Measurements from ENCODE around the gene PTGFR.

Gene PTGFR

DNA sequence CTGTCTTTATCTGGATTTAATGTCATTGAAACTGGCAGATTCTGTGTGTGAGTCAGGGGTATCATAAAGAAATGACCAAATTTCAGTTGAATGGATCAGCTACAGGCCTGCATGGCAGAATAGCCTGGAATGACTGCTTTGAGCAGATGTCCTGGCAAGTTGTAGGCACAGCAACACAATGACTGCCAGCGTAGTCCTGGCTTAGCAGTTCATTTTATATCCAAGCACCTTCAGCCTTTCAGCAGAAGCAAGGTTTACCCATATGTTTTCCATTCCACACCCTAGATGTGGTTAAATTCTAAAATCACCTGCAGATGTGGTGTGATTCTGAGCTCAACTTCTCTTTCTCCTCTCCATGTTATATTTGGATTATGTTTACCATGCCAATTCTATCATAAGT lies 22.3 kb upstream of the PTGFR start:
- Histone ChIP-seq H3K36me3 (replicated peaks) (no peaks in the 10 kb centered on the region), H3K27me3 (replicated peaks) (no peaks in the 10 kb centered on the region), H3K4me3 (ENCODE audit: low read depth, low read length) (no peak overlapping the region), H3K27ac (no peak overlapping the region)
- in situ Hi-C loops (cut with HindIII; ENCODE audit: low pct_ligation_motif_present, low sequenced_read_pairs), result no loop called here
- TF ChIP-seq, protein P1, sequence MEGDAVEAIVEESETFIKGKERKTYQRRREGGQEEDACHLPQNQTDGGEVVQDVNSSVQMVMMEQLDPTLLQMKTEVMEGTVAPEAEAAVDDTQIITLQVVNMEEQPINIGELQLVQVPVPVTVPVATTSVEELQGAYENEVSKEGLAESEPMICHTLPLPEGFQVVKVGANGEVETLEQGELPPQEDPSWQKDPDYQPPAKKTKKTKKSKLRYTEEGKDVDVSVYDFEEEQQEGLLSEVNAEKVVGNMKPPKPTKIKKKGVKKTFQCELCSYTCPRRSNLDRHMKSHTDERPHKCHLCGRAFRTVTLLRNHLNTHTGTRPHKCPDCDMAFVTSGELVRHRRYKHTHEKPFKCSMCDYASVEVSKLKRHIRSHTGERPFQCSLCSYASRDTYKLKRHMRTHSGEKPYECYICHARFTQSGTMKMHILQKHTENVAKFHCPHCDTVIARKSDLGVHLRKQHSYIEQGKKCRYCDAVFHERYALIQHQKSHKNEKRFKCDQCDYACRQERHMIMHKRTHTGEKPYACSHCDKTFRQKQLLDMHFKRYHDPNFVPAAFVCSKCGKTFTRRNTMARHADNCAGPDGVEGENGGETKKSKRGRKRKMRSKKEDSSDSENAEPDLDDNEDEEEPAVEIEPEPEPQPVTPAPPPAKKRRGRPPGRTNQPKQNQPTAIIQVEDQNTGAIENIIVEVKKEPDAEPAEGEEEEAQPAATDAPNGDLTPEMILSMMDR (IDR thresholded peaks at IDR 0.05; ENCODE audit: low read depth, low read length, missing control alignments), result no peak
- DNase-seq, result no peak

- TF ChIP-seq, protein P1 (IDR thresholded peaks at IDR 0.05; ENCODE audit: low read depth, low read length, missing control alignments), result no peak
- H3K36me3 ChIP-seq (replicated peaks), result no peaks in the 10 kb centered on the region
- no peak overlapping the region for H3K4me3 ChIP-seq (ENCODE audit: low read depth, low read length)
- H3K27ac ChIP-seq, result no peak overlapping the region
- no peaks in the 10 kb centered on the region for H3K27me3 ChIP-seq (replicated peaks)
- no peak for DNase-seq
- in situ Hi-C loops (cut with HindIII; ENCODE audit: low pct_ligation_motif_present, low sequenced_read_pairs), result no loop called here
Measured at GRCh38 chr1:78469576-78469975, 21.2 kb upstream of the PTGFR start.

DNA sequence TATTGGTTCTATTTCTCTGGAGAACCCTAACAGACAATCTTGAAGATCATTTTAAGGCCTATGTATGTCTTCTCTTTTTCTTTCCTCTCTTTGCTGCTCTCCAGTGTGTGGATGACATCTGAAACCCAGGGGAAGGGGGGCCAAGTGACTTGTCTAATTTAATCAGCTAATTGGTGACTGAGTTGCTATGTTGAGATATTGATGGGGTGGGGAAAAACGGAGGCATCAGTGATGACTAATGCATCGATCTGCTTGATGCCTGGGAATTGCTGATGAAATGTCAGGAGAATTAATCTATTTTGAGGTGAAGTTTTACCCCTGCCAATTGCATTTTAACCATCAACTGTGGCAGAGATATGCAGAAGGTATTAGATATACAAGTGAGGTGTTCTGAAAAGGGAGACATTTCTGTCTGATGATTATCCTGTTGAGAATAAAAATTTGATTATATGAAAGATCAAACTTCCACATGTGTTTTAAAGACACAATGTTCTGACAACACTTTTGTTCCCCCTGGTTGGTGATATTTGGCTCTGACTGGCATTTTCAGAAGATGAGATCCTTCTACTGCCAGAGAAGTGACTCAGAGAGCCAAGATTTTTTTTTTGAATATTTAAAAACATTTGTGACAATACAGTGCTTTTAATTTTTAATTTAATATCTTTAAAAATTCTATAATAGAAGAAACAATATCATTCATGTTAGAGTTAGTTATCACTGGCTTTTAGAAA lies 18.7 kb upstream of the PTGFR start:
- no peak overlapping the region for H3K4me3 ChIP-seq (ENCODE audit: low read depth, low read length)
- H3K36me3 ChIP-seq (replicated peaks), result no peaks in the 10 kb centered on the region
- DNase-seq, result no peak
- H3K27me3 ChIP-seq (replicated peaks), result no peaks in the 10 kb centered on the region
- TF ChIP-seq, protein P1 (IDR thresholded peaks at IDR 0.05; ENCODE audit: low read depth, low read length, missing control alignments), result no peak
- no peak overlapping the region for H3K27ac ChIP-seq
- in situ Hi-C loops (cut with HindIII; ENCODE audit: low pct_ligation_motif_present, low sequenced_read_pairs), result no loop called here

DNA sequence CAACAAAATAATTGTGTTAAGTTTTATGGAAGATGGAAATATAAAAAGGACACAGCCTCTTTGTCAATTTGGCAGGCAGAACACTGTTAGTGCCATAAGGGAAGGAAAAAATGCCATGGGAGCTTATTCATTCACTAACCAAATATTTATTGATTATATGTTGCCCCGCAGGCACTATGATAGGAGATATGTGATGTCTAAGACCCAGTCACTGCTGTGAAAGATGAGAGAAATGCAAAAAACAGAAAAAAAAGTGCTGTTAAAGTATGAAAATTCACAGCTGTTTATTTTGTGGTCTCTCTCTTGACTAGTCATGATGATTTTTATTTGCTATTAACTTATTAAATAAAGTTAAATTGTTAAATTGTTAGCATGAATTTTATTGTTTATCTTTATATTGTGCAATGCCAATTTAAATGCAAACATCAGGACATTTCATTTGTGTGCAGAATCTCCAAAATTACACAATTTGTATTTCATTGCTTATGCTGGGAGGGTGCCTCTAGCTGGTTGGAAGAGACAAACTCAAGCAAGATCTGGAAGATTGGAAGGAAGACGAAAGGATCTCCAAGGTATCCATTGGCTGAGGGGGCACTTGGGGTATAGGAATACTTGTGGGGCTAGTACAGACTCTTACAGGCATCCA lies 17.8 kb upstream of the PTGFR start:
- Histone ChIP-seq H3K27ac (no peak overlapping the region), H3K27me3 (replicated peaks) (no peaks in the 10 kb centered on the region), H3K4me3 (ENCODE audit: low read depth, low read length) (no peak overlapping the region), H3K36me3 (replicated peaks) (no peaks in the 10 kb centered on the region)
- in situ Hi-C loops (cut with HindIII; ENCODE audit: low pct_ligation_motif_present, low sequenced_read_pairs), result no loop called here
- TF ChIP-seq, protein P1 (IDR thresholded peaks at IDR 0.05; ENCODE audit: low read depth, low read length, missing control alignments), result no peak
- DNase-seq, result no peak

GRCh38 chr1:78474092-78474491 lies 16.7 kb upstream of the PTGFR start:
- DNase-seq, result no peak
- no peaks in the 10 kb centered on the region for H3K27me3 ChIP-seq (replicated peaks)
- H3K4me3 ChIP-seq (ENCODE audit: low read depth, low read length), result no peak overlapping the region
- no peak overlapping the region for H3K27ac ChIP-seq
- in situ Hi-C loops (cut with HindIII; ENCODE audit: low pct_ligation_motif_present, low sequenced_read_pairs), result no loop called here
- no peaks in the 10 kb centered on the region for H3K36me3 ChIP-seq (replicated peaks)
- TF ChIP-seq, protein P1 (IDR thresholded peaks at IDR 0.05; ENCODE audit: low read depth, low read length, missing control alignments), result no peak
